Naive B cell (primary cell): ENCODE data around the gene PRDX3. TPM values are rescaled to one million over a fixed set of nuclear protein-coding genes. Genes with fewer than 3 reads are reported as not detected.
"Not testable (repeated sequence)": the region's sequence is repeated elsewhere in the genome, so short reads cannot be mapped to it uniquely, and the experiment has no call there.

Experiments used
- ATAC-seq, 2 donors: fragments of 150-1000 bp; cut with Tn5 transposase; 2 replicates each; pipeline ENCODE4 v1.10.0; 2021; ENCODE audit warnings: low read depth in 2 of 2, mild to moderate bottlenecking in 2 of 2, moderate library complexity in 2 of 2
- DNase-seq: peaks from one replicate; pipeline ENCODE4 v3.0.0; 2022
- H3K27ac Mint-ChIP-seq, 6 donors: one replicate each; pipeline ENCODE4 v1.8.0; 2020 to 2022; ENCODE audit warnings: mild to moderate bottlenecking in 6 of 6, mixed read lengths in 6 of 6, moderate library complexity in 5 of 6, inconsistent platforms in 2 of 6
- H3K27me3 Mint-ChIP-seq, 3 donors: one replicate each; pipeline ENCODE4 v1.8.0; 2021 to 2022; ENCODE audit warnings: mixed read lengths in 3 of 3, mild to moderate bottlenecking in 1 of 3
- H3K36me3 Mint-ChIP-seq, 2 donors: one replicate each; pipeline ENCODE4 v1.8.0; 2020 to 2022; ENCODE audit warnings: mixed read lengths in 2 of 2, inconsistent platforms in 1 of 2, mild to moderate bottlenecking in 1 of 2
- H3K4me1 Mint-ChIP-seq, 3 donors: one replicate each; pipeline ENCODE4 v1.8.0; 2020 to 2022; ENCODE audit warnings: mixed read lengths in 3 of 3, inconsistent platforms in 1 of 3, mild to moderate bottlenecking in 1 of 3, moderate library complexity in 1 of 3
- H3K4me3 Mint-ChIP-seq, 8 donors: one replicate each; pipeline ENCODE4 v1.8.0; 2020 to 2022; ENCODE audit warnings: mild to moderate bottlenecking in 8 of 8, mixed read lengths in 8 of 8, moderate library complexity in 8 of 8, inconsistent platforms in 2 of 8
- H3K9me3 Mint-ChIP-seq, 7 donors: one replicate each; pipeline ENCODE4 v1.8.0; 2020 to 2022; ENCODE audit warnings: mixed read lengths in 7 of 7, mild to moderate bottlenecking in 5 of 7, inconsistent platforms in 2 of 7, moderate library complexity in 1 of 7
- polyA plus RNA-seq, 6 donors: library from polyadenylated mRNA; unstranded; fragments of 300-500 nt; fragmentation: Illumina TruSeq; gene quantifications; one replicate each; pipeline ENCODE4 v1.2.3, GENCODE V29; 2021; ENCODE audit warnings: low read depth in 6 of 6

The PRDX3 gene
- polyA plus RNA-seq, 6 donors from 2014 or later = 32.2 to 63.0 (median 54.7) TPM

- peak; percentile 82 to 93 for ATAC-seq
- Mint-ChIP-seq H3K4me3 (no peak overlapping the region), H3K36me3 (no peaks in the 10 kb centered on the region), H3K9me3 (no peaks in the 10 kb centered on the region), H3K27me3 (peaks cover 4 to 29% (median 8%) of the 10 kb centered on the region in 3 donors), H3K27ac (no peak overlapping the region), H3K4me1 (peaks cover 5 to 11% (median 8%) of the 10 kb centered on the region in 3 donors)
- DNase-seq = peak; percentile 45
These were observed 20.8 kb upstream of the PRDX3 start for GRCh38 chr10:119199231-119199992.

GRCh38 chr10:119198438-119198837, 19.8 kb upstream of the PRDX3 start:
- H3K9me3 Mint-ChIP-seq = no peaks in the 10 kb centered on the region
- peak overlapping the region in 1 of 6 donors; percentile 38 for H3K27ac Mint-ChIP-seq
- DNase-seq = no peak
- H3K4me3 Mint-ChIP-seq = no peak overlapping the region
- H3K4me1 Mint-ChIP-seq = peaks cover 5 to 11% (median 8%) of the 10 kb centered on the region in 3 donors
- ATAC-seq = no peak
- H3K27me3 Mint-ChIP-seq = peaks cover 4 to 29% (median 8%) of the 10 kb centered on the region in 3 donors
- H3K36me3 Mint-ChIP-seq = no peaks in the 10 kb centered on the region

GRCh38 chr10:119197921-119198320, 19.3 kb upstream of the PRDX3 start:
- Mint-ChIP-seq H3K4me3 (no peak overlapping the region), H3K27ac (no peak overlapping the region), H3K4me1 (peaks cover 5 to 11% (median 8%) of the 10 kb centered on the region in 3 donors), H3K36me3 (no peaks in the 10 kb centered on the region), H3K27me3 (peaks cover 4 to 29% (median 8%) of the 10 kb centered on the region in 3 donors), H3K9me3 (no peaks in the 10 kb centered on the region)
- ATAC-seq (no peak), DNase-seq (no peak)

GRCh38 chr10:119191881-119192280, 13.3 kb upstream of the PRDX3 start:
- Mint-ChIP-seq H3K4me1 (peaks cover 17 to 22% (median 17%) of the 10 kb centered on the region in 3 donors), H3K27me3 (peaks cover 0 to 12% (median 0%) of the 10 kb centered on the region in 3 donors), H3K9me3 (no peaks in the 10 kb centered on the region), H3K36me3 (no peaks in the 10 kb centered on the region), H3K4me3 (no peak overlapping the region), H3K27ac (peak overlapping the region in 2 of 6 donors; percentile 26 to 38)
- no peak for DNase-seq
- no peak for ATAC-seq

- DNase-seq = no peak
- Mint-ChIP-seq H3K4me1 (peaks cover 17 to 22% (median 17%) of the 10 kb centered on the region in 3 donors), H3K27ac (peak overlapping the region in 4 of 6 donors; percentile 25 to 66 (median 58)), H3K4me3 (no peak overlapping the region), H3K36me3 (no peaks in the 10 kb centered on the region), H3K9me3 (no peaks in the 10 kb centered on the region), H3K27me3 (peaks cover 0 to 12% (median 0%) of the 10 kb centered on the region in 3 donors)
- no peak for ATAC-seq
These were observed 12.6 kb upstream of the PRDX3 start for GRCh38 chr10:119190954-119191785.

- peaks cover 17 to 22% (median 17%) of the 10 kb centered on the region in 3 donors for H3K4me1 Mint-ChIP-seq
- H3K27ac Mint-ChIP-seq = peak overlapping the region in 1 of 6 donors; percentile 40
- H3K4me3 Mint-ChIP-seq = no peak overlapping the region
- no peaks in the 10 kb centered on the region for H3K9me3 Mint-ChIP-seq
- no peaks in the 10 kb centered on the region for H3K36me3 Mint-ChIP-seq
- ATAC-seq = no peak
- H3K27me3 Mint-ChIP-seq = peaks cover 0 to 10% (median 0%) of the 10 kb centered on the region in 3 donors
- DNase-seq = no peak
These were observed 11.7 kb upstream of the PRDX3 start for GRCh38 chr10:119190353-119190752.

GRCh38 chr10:119189811-119190282, 11.2 kb upstream of the PRDX3 start:
- peaks cover 0 to 5% (median 0%) of the 10 kb centered on the region in 3 donors for H3K27me3 Mint-ChIP-seq
- H3K4me1 Mint-ChIP-seq = peaks cover 17 to 22% (median 17%) of the 10 kb centered on the region in 3 donors
- H3K36me3 Mint-ChIP-seq = no peaks in the 10 kb centered on the region
- no peak overlapping the region for H3K27ac Mint-ChIP-seq
- no peak overlapping the region for H3K4me3 Mint-ChIP-seq
- ATAC-seq (peak; percentile 67 to 90), DNase-seq (no peak)
- no peaks in the 10 kb centered on the region for H3K9me3 Mint-ChIP-seq

GRCh38 chr10:119183664-119184412, 5.2 kb upstream of the PRDX3 start:
- DNase-seq (no peak), ATAC-seq (no peak)
- Mint-ChIP-seq H3K27me3 (no peaks in the 10 kb centered on the region), H3K4me3 (peak overlapping the region in 1 of 8 donors; percentile 43), H3K9me3 (peaks cover 0 to 1% (median 0%) of the 10 kb centered on the region in 7 donors), H3K27ac (no peak overlapping the region), H3K4me1 (peaks cover 0 to 5% (median 0%) of the 10 kb centered on the region in 3 donors), H3K36me3 (no peaks in the 10 kb centered on the region)

- H3K36me3 Mint-ChIP-seq, DNase-seq, H3K27ac Mint-ChIP-seq, H3K27me3 Mint-ChIP-seq, H3K9me3 Mint-ChIP-seq, H3K4me3 Mint-ChIP-seq, ATAC-seq: not testable (repeated sequence)
- peaks cover 6 to 26% (median 16%) of the 10 kb centered on the region in 3 donors for H3K4me1 Mint-ChIP-seq
These were observed 2.3 kb upstream of the PRDX3 start for GRCh38 chr10:119180850-119181400.

- Mint-ChIP-seq H3K27me3 (no peaks in the 10 kb centered on the region), H3K4me1 (peaks cover 11 to 32% (median 24%) of the 10 kb centered on the region in 3 donors), H3K4me3 (peak overlapping the region; percentile 91 to 99 (median 96)), H3K9me3 (no peaks in the 10 kb centered on the region), H3K36me3 (peaks cover 0 to 8% of the 10 kb centered on the region in 2 donors), H3K27ac (peak overlapping the region; percentile 62 to 97 (median 92))
- DNase-seq (no peak), ATAC-seq (no peak)
These were observed 772 bp downstream of the PRDX3 start for GRCh38 chr10:119177708-119178371.

- H3K9me3 Mint-ChIP-seq = no peaks in the 10 kb centered on the region
- DNase-seq = no peak
These were observed 2.4 kb downstream of the PRDX3 start for GRCh38 chr10:119176166-119176565.

GRCh38 chr10:119174109-119174508, 4.5 kb downstream of the PRDX3 start:
- Mint-ChIP-seq H3K36me3 (peaks cover 4 to 15% of the 10 kb centered on the region in 2 donors), H3K27ac (no peak overlapping the region), H3K4me1 (peaks cover 11 to 27% (median 24%) of the 10 kb centered on the region in 3 donors), H3K4me3 (peak overlapping the region in 1 of 8 donors; percentile 38), H3K9me3 (no peaks in the 10 kb centered on the region), H3K27me3 (no peaks in the 10 kb centered on the region)
- ATAC-seq = no peak
- DNase-seq = no peak

More at GRCh38 chr10:119176166-119176565, 2.4 kb downstream of the PRDX3 start:
- Mint-ChIP-seq H3K36me3 (peaks cover 0 to 8% of the 10 kb centered on the region in 2 donors), H3K4me1 (peaks cover 11 to 32% (median 24%) of the 10 kb centered on the region in 3 donors), H3K27me3 (no peaks in the 10 kb centered on the region), H3K27ac (peak overlapping the region in 3 of 6 donors; percentile 72 to 89 (median 76)), H3K4me3 (peak overlapping the region in 3 of 8 donors; percentile 8 to 96 (median 96))
- no peak for ATAC-seq
